GM12878 (cell line): ENCODE measurements around the gene GRAMD1B. TPM values are rescaled to one million over a fixed set of nuclear protein-coding genes. Genes with fewer than 3 reads are reported as not detected.

Experiments
- ATAC-seq: fragments of 200-7000 bp; cut with Tn5 transposase; 3 replicates; pipeline ENCODE4 v1.9.1; 2020; ENCODE audit warnings: mild to moderate bottlenecking, moderate library complexity
- BruUV-seq: library from RNA; stranded (reverse); fragments of 400-500 nt; replicated peaks from 2 replicates; lab custom pipeline; 2021; lab: Mats Ljungman, UMichigan
- CTCF ChIA-PET: fragments of 300-600 bp; sonication (Branson Sonifier 250); formaldehyde crosslinking; extraction: SDS; loops from one replicate; lab custom pipeline; 2021; ENCODE audit warnings: inconsistent platforms; lab: Yijun Ruan, JAX
- POLR2A ChIA-PET: fragments of 350-600 bp; formaldehyde crosslinking; extraction: SDS; loops from one replicate; lab custom pipeline; 2021; ENCODE audit warnings: inconsistent platforms; lab: Charles Lee
- RAD21 ChIA-PET: fragments of 300-600 bp; sonication (Branson Sonifier 250); formaldehyde crosslinking; loops from one replicate; lab custom pipeline; 2023; ENCODE audit warnings: antibody characterized with exemption; ENCODE audit not compliant: unreplicated experiment; lab: Charles Lee
- SMC1A ChIA-PET: fragments of 300-600 bp; sonication (Branson Sonifier 250); formaldehyde crosslinking; loops from one replicate; lab custom pipeline; 2023; ENCODE audit not compliant: unreplicated experiment, uncharacterized antibody; lab: Charles Lee
- DNase-seq: peaks from one replicate; pipeline ENCODE4 v3.0.0-alpha.2; 2011; ENCODE audit warnings: low read depth, low spot score
- FAIRE-seq: peaks from 3 replicates; lab custom pipeline; 2011; peaks lifted over from hg19 to GRCh38; lab: Jason Lieb, UNC
- H2AFZ ChIP-seq: 2 replicates; pipeline ENCODE4 v1.6.0; 2011; ENCODE audit warnings: low read depth, low read length, control low read depth; ENCODE audit not compliant: control insufficient read depth
- H3K27ac ChIP-seq: 2 replicates; pipeline ENCODE4 v1.5.1; 2011; ENCODE audit warnings: control low read depth; ENCODE audit not compliant: control insufficient read depth, insufficient read depth
- H3K27me3 ChIP-seq, 2 experiments: replicated peaks in 1 of 2; 2 replicates each; pipeline versions ENCODE4 v1.6.0 to v1.6.1; 2011; ENCODE audit warnings: low read length in 1 of 2; ENCODE audit not compliant: control insufficient read depth in 2 of 2, insufficient read depth in 2 of 2
- H3K36me3 ChIP-seq, 2 experiments: 2 replicates each; pipeline ENCODE4 v1.5.1; 2011; ENCODE audit warnings: low read length in 1 of 2; ENCODE audit not compliant: control insufficient read depth in 2 of 2, insufficient read depth in 2 of 2
- H3K4me1 ChIP-seq: 2 replicates; pipeline ENCODE4 v1.6.1; 2011; ENCODE audit warnings: mild to moderate bottlenecking, low read length, moderate library complexity, mixed read lengths; ENCODE audit not compliant: control insufficient read depth, insufficient read depth
- H3K4me2 ChIP-seq: 2 replicates; pipeline ENCODE4 v1.6.0; 2011; ENCODE audit warnings: control low read depth; ENCODE audit not compliant: control insufficient read depth, insufficient read depth
- H3K4me3 ChIP-seq: fragments of 200-600 bp; sonication (generic); 2 replicates; pipeline ENCODE4 v1.5.1; 2016
- H3K79me2 ChIP-seq: 2 replicates; pipeline ENCODE4 v1.6.0; 2011; ENCODE audit warnings: low read length; ENCODE audit not compliant: control insufficient read depth, insufficient read depth
- H3K9ac ChIP-seq: 2 replicates; pipeline ENCODE4 v1.8.0; 2011; ENCODE audit warnings: low read length, control low read depth, mixed read lengths; ENCODE audit not compliant: control insufficient read depth, insufficient read depth
- H3K9me3 ChIP-seq: replicated peaks from 3 replicates; pipeline ENCODE4 v1.5.1; 2011; ENCODE audit warnings: mild to moderate bottlenecking, low read length; ENCODE audit not compliant: control insufficient read depth, insufficient read depth
- H4K20me1 ChIP-seq: 2 replicates; pipeline ENCODE4 v1.6.0; 2011; ENCODE audit not compliant: control insufficient read depth, insufficient read depth
- CHD4 ChIP-seq: fragments of 200-600 bp; sonication (generic); IDR thresholded peaks from 2 replicates; pipeline ENCODE4 v1.6.1; 2016; ENCODE audit warnings: mild to moderate bottlenecking
- DPF2 ChIP-seq: fragments of 450-650 bp; IDR thresholded peaks from 2 replicates; pipeline ENCODE4 v1.6.1; 2017; ENCODE audit warnings: mild to moderate bottlenecking
- GABPA ChIP-seq: IDR thresholded peaks from 2 replicates; pipeline ENCODE4 v1.6.1; 2014; ENCODE audit warnings: antibody characterized with exemption, low read depth, mild to moderate bottlenecking, inconsistent platforms
- HCFC1 ChIP-seq: fragments of 150-350 bp; IDR thresholded peaks from 2 replicates; pipeline ENCODE4 v1.6.1; 2014; ENCODE audit warnings: low read length
- JUNB ChIP-seq: IDR thresholded peaks from 2 replicates; pipeline ENCODE4 v1.6.1; 2016; ENCODE audit warnings: antibody characterized with exemption, mild to moderate bottlenecking
- JUND ChIP-seq: IDR thresholded peaks from 2 replicates; pipeline ENCODE4 v1.6.1; 2012; ENCODE audit warnings: low read depth, mild to moderate bottlenecking, low read length, improper control_type of control experiment, moderate library complexity
- KDM1A ChIP-seq: fragments of 200-600 bp; sonication (generic); IDR thresholded peaks from 2 replicates; pipeline ENCODE4 v1.6.1; 2016; ENCODE audit warnings: borderline replicate concordance
- RAD21 ChIP-seq: IDR thresholded peaks from 2 replicates; pipeline ENCODE4 v1.6.1; 2011; ENCODE audit warnings: mild to moderate bottlenecking, low read depth, low read length, moderate library complexity; ENCODE audit not compliant: insufficient read depth
- RUNX3 ChIP-seq: IDR thresholded peaks from 2 replicates; pipeline ENCODE4 v1.6.1; 2012; ENCODE audit warnings: low read length, inconsistent platforms
- SIN3A ChIP-seq: IDR thresholded peaks from 2 replicates; pipeline ENCODE4 v1.6.1; 2012; ENCODE audit warnings: low read depth, low read length, improper control_type of control experiment
- STAT3 ChIP-seq: IDR thresholded peaks from 2 replicates; pipeline ENCODE4 v1.6.1; 2011; ENCODE audit warnings: low read depth, low read length, improper control_type of control experiment
- WGBS: methylation state at CpG from one replicate; pipeline ENCODE4 v1.1.6; 2016; ENCODE audit warnings: low lambda C conversion rate; ENCODE audit not compliant: insufficient replicate concordance, insufficient coverage; ENCODE audit errors: missing lambda C conversion rate; 5-methylcytosine and 5-hydroxymethylcytosine counted together
- in situ Hi-C: fragments of 300-500 bp; cut with MboI; formaldehyde crosslinking; loops from 9 replicates; pipeline ENCODE4 v1.14.3; 2018; ENCODE audit warnings: mixed read lengths
- intact Hi-C: fragments of 100-400 bp; cut with micrococcal nuclease; formaldehyde crosslinking; loops from one replicate; pipeline ENCODE4 v1.14.2; 2022; ENCODE audit not compliant: unreplicated experiment
- polyA plus RNA-seq, 11 experiments: library from polyadenylated mRNA; depleted of rRNA in 4 of 11; unstranded in 6 of 11; stranded (reverse) in 5 of 11; fragments of >200 nt; fragmentation: Nextera tagmentation in 4 of 11; fragmentation: Illumina TruSeq in 1 of 11; extraction: Ambion mirVana in 4 of 11; extraction: Trizol in 1 of 11; gene quantifications; 1 replicate in 1 of 11; 2 replicates in 10 of 11; pipeline versions ENCODE4 v1.2.1 to v1.2.3, GENCODE V29; 2011 to 2016; ENCODE audit warnings: inconsistent platforms in 2 of 11, missing spikeins in 2 of 11, low read depth in 1 of 11
- total RNA-seq, 4 experiments: library from RNA; depleted of rRNA in 3 of 4; stranded (reverse); fragments of >200 nt in 3 of 4; fragmentation: Illumina TruSeq in 1 of 4; extraction: Trizol in 1 of 4; gene quantifications; 2 replicates each; pipeline versions ENCODE4 v1.2.1 to v1.2.3, GENCODE V29; 2013 to 2021
- TF ChIP-seq, protein P1 (sequence below): fragments of 150-350 bp; IDR thresholded peaks from 2 replicates; pipeline ENCODE4 v1.6.1; 2016; ENCODE audit warnings: low read depth, low read length

GRAMD1B gene
- total and polyA plus RNA-seq, 10 of the 15 experiments (the other 5 are each of a cell fraction or from before 2014, with no cell fraction given) = 1.9 to 49.1 (median 26.9) TPM

DNA sequence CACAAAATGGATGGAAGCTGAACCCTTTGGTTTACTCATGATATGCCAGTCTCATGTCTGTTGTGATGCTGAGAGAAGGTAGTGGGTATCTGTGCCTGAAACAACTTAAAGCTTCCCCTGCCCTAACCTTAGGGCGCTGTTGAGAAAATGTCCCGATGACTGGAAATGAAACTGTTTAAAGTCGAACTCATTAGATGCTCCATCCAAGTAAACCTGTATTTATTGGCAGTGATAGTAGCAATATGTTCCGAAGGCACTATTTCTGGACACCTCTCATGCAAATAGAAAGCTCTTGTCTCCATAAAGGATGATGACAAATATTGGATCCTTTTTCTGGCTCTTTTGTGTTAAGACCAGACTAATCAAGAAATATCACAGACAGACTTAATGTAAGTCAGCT is 86.2 kb downstream of the GRAMD1B start:
- ChIA-PET POLR2A (interaction anchor here (0.9 to 1.3 kb wide), 2 partner anchors 22 to 36 kb away, joined by 3 read pairs; no protein-coding TSS in a partner anchor), SMC1A (interaction anchor here (0.7 to 9.7 kb wide), 14 partner anchors 12 to 191 kb away, joined by 3 to 64 read pairs (median 4); no protein-coding TSS in a partner anchor), CTCF (interaction anchor here (0.6 to 4.8 kb wide), 17 partner anchors 11 to 492 kb away, joined by 3 to 48 read pairs (median 6); no protein-coding TSS in a partner anchor), RAD21 (interaction anchor here (0.8 to 5.4 kb wide), 8 partner anchors 13 to 60 kb away, joined by 3 to 23 read pairs (median 4); no protein-coding TSS in a partner anchor)
- Histone ChIP-seq H3K4me2 (0 out of 2 replicates have a peak overlapping the region, but pooled peaks have one; percentile 1), H3K27ac (no peak overlapping the region), H3K27me3 (no peaks in the 10 kb centered on the region), H3K9ac (no peak overlapping the region), H3K4me3 (no peak overlapping the region; the same call in 1 of the 2 replicates), H3K79me2 (no peaks in the 10 kb centered on the region; the same call in 1 of the 2 replicates), H2AFZ (no peak overlapping the region), H3K9me3 (no peaks in the 10 kb centered on the region), H3K36me3 (peaks cover 0 to 1% of the 10 kb centered on the region in 2 experiments; a peak in 1 of 4 replicates), H4K20me1 (no peaks in the 10 kb centered on the region), H3K4me1 (peaks cover 33% of the 10 kb centered on the region)
- ATAC-seq (peak; percentile 17; the same call in 2 of the 3 replicates), FAIRE-seq (no peak), DNase-seq (no peak)
- in situ Hi-C loops (no loop called here), intact Hi-C loops (no loop called here)
- no TSS peak for BruUV-seq
- WGBS = 16% methylated on average over 4 of the region's 4 CpGs
- TF ChIP-seq JUNB = peak; percentile 68
- no peak for TF ChIP-seq JUND

DNA sequence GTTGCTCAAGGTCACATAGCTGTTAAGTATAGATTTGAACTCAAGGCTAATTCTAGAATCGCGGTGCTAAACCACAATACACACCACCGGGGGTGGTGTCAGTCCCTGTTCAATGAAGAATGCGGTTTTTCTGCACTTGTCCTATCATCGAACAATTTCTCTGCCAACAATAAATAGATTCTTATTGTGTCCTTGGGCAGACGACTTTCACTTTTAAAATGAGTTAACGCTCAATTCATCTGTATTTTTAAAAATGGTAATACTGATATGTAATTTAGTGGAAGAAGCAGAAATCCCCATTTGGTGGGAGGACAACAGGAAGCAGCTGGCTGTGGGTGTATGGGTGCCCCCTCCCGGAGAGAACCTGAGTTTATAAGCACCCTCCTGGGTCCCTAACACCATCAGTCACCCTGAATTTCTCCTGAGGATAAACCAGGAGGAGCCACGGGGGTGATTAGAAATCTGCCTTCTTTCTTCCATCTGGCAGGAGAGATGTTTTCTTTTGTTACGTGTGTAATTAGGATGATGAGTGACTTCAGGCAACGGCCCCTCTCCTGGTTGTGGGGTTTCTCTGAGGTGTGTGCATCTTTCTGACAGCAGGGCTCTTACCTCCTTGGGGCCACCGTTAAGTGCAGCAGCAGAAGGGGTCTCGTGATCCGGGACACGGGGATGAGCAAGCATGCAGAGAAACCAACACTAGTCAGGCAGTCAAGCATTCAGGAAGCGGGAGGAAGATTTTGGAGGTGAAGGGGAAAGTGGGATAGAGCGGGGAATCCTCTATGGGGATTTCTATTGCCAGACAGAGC is 87.7 kb downstream of the GRAMD1B start:
- peak overlapping the region; percentile 48; the same call in 1 of the 2 replicates for H3K4me3 ChIP-seq
- intact Hi-C loops (no loop called here), in situ Hi-C loops (no loop called here)
- no peaks in the 10 kb centered on the region for H3K36me3 ChIP-seq
- H3K4me2 ChIP-seq = peak overlapping the region; percentile 32
- H3K27ac ChIP-seq = peak overlapping the region; percentile 51; the same call in 1 of the 2 replicates
- ChIA-PET RAD21 (interaction anchor here (0.9 to 5.4 kb wide), 5 partner anchors 30 to 111 kb away, joined by 3 to 23 read pairs (median 8); no protein-coding TSS in a partner anchor), SMC1A (interaction anchor here (0.7 to 9.7 kb wide), 10 partner anchors 25 to 214 kb away, joined by 3 to 64 read pairs (median 3); no protein-coding TSS in a partner anchor), POLR2A (no interaction called here), CTCF (interaction anchor here (1.3 to 4.8 kb wide), 12 partner anchors 8 to 217 kb away, joined by 4 to 48 read pairs (median 6); no protein-coding TSS in a partner anchor)
- no peaks in the 10 kb centered on the region for H3K79me2 ChIP-seq
- peak overlapping the region; percentile 1 for H2AFZ ChIP-seq
- no TSS peak for BruUV-seq
- no peak for FAIRE-seq
- ATAC-seq = peak; percentile 74
- H4K20me1 ChIP-seq = no peaks in the 10 kb centered on the region
- WGBS = 13% methylated on average over 17 of the region's 17 CpGs
- peak; percentile 51 for DNase-seq
- peak overlapping the region; percentile 25; the same call in 1 of the 2 replicates for H3K9ac ChIP-seq
- H3K9me3 ChIP-seq = no peaks in the 10 kb centered on the region
- H3K27me3 ChIP-seq = no peaks in the 10 kb centered on the region
- peaks cover 25% of the 10 kb centered on the region for H3K4me1 ChIP-seq
- no peak for TF ChIP-seq STAT3
- TF ChIP-seq HCFC1 = no peak
- 0 out of 2 replicates have a peak, but pooled peaks have one; percentile 14 for TF ChIP-seq CHD4
- TF ChIP-seq RAD21 = 0 out of 2 replicates have a peak, but pooled peaks have one; percentile 1
- no peak for TF ChIP-seq KDM1A
- 0 out of 2 replicates have a peak, but pooled peaks have one; percentile 39 for TF ChIP-seq GABPA
- no peak for TF ChIP-seq SIN3A
- peak; percentile 94 for TF ChIP-seq RUNX3
- TF ChIP-seq, protein P1, sequence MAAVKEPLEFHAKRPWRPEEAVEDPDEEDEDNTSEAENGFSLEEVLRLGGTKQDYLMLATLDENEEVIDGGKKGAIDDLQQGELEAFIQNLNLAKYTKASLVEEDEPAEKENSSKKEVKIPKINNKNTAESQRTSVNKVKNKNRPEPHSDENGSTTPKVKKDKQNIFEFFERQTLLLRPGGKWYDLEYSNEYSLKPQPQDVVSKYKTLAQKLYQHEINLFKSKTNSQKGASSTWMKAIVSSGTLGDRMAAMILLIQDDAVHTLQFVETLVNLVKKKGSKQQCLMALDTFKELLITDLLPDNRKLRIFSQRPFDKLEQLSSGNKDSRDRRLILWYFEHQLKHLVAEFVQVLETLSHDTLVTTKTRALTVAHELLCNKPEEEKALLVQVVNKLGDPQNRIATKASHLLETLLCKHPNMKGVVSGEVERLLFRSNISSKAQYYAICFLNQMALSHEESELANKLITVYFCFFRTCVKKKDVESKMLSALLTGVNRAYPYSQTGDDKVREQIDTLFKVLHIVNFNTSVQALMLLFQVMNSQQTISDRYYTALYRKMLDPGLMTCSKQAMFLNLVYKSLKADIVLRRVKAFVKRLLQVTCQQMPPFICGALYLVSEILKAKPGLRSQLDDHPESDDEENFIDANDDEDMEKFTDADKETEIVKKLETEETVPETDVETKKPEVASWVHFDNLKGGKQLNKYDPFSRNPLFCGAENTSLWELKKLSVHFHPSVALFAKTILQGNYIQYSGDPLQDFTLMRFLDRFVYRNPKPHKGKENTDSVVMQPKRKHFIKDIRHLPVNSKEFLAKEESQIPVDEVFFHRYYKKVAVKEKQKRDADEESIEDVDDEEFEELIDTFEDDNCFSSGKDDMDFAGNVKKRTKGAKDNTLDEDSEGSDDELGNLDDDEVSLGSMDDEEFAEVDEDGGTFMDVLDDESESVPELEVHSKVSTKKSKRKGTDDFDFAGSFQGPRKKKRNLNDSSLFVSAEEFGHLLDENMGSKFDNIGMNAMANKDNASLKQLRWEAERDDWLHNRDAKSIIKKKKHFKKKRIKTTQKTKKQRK = no peak
- TF ChIP-seq DPF2 = peak; percentile 73
